SK-N-SH (cell line): ENCODE data around the gene SEMA4D. TPM values are rescaled to one million over a fixed set of nuclear protein-coding genes. Genes with fewer than 3 reads are reported as not detected.

Experiments used
- CTCF ChIA-PET: fragments of 300-600, 350-600 bp; formaldehyde crosslinking; extraction: SDS; loops from one replicate; lab custom pipeline; 2021; lab: Yijun Ruan, JAX
- POLR2A ChIA-PET: fragments of 350-600 bp; sonication (Branson Sonifier 250); formaldehyde crosslinking; extraction: SDS; loops from one replicate; lab custom pipeline; 2020; ENCODE audit warnings: antibody characterized with exemption, inconsistent platforms; lab: Yijun Ruan, JAX
- DNase-seq: peaks from one replicate; pipeline ENCODE4 v3.0.0; 2012
- H2AFZ ChIP-seq: fragments of 200-600 bp; sonication (generic); 2 replicates; pipeline ENCODE4 v1.8.1; 2016; ENCODE audit warnings: antibody characterized with exemption, mild to moderate bottlenecking, low read depth
- H3F3A ChIP-seq: fragments of 200-600 bp; sonication (generic); replicated peaks from 2 replicates; pipeline ENCODE3; 2016; ENCODE audit warnings: antibody characterized with exemption, mild to moderate bottlenecking; ENCODE audit not compliant: insufficient read depth
- H3K27ac ChIP-seq, 2 experiments: fragments of 200-500 bp in 1 of 2; fragments of 200-600 bp in 1 of 2; sonication (Bioruptor generic) in 1 of 2; sonication (generic), shearing (Covaris generic) in 1 of 2; 2 replicates each; pipeline versions ENCODE4 v1.5.1 to v1.6.1; 2014 to 2016; ENCODE audit warnings: low read depth in 2 of 2, inconsistent platforms in 1 of 2, low read length in 1 of 2, mild to moderate bottlenecking in 1 of 2, mixed read lengths in 1 of 2
- H3K27me3 ChIP-seq: fragments of 200-600 bp; sonication (generic), shearing (Covaris generic); 2 replicates; pipeline ENCODE4 v1.6.1; 2016; ENCODE audit warnings: mixed run types; ENCODE audit not compliant: insufficient read depth
- H3K36me3 ChIP-seq, 2 experiments: fragments of 200-500 bp in 1 of 2; fragments of 200-600 bp in 1 of 2; sonication (Bioruptor generic) in 1 of 2; sonication (generic) in 1 of 2; replicated peaks in 1 of 2; 2 replicates each; pipeline versions ENCODE3 to v1.5.1; 2014 to 2016; ENCODE audit warnings: low read length in 1 of 2, mild to moderate bottlenecking in 1 of 2; ENCODE audit not compliant: insufficient read depth in 2 of 2, control insufficient read depth in 1 of 2
- H3K4me1 ChIP-seq, 2 experiments: fragments of 200-500 bp in 1 of 2; fragments of 200-600 bp in 1 of 2; sonication (Bioruptor generic) in 1 of 2; sonication (generic), shearing (Covaris generic) in 1 of 2; 2 replicates each; pipeline versions ENCODE4 v1.5.1 to v1.6.1; 2014 to 2016; ENCODE audit warnings: low read depth in 1 of 2, low read length in 1 of 2, mixed run types in 1 of 2; ENCODE audit not compliant: insufficient read depth in 2 of 2, control insufficient read depth in 1 of 2
- H3K4me2 ChIP-seq: fragments of 200-600 bp; sonication (generic), shearing (Covaris generic); 2 replicates; pipeline ENCODE4 v1.6.1; 2017; ENCODE audit warnings: mixed run types
- H3K4me3 ChIP-seq, 2 experiments: fragments of 200-500 bp in 1 of 2; fragments of 200-600 bp in 1 of 2; sonication (Bioruptor generic) in 1 of 2; sonication (generic), shearing (Covaris generic) in 1 of 2; 2 replicates each; pipeline versions ENCODE4 v1.5.1 to v1.8.1; 2014 to 2016; ENCODE audit warnings: low read depth in 2 of 2, inconsistent platforms in 1 of 2, low read length in 1 of 2, mild to moderate bottlenecking in 1 of 2, mixed read lengths in 1 of 2, moderate library complexity in 1 of 2
- H3K79me2 ChIP-seq: fragments of 200-600 bp; sonication (generic); 2 replicates; pipeline ENCODE4 v1.8.1; 2017; ENCODE audit warnings: mild to moderate bottlenecking; ENCODE audit not compliant: insufficient read depth
- H3K9ac ChIP-seq: fragments of 200-600 bp; sonication (generic); 2 replicates; pipeline ENCODE4 v1.6.1; 2017; ENCODE audit warnings: mixed run types
- H3K9me2 ChIP-seq: fragments of 200-600 bp; sonication (generic); 2 replicates; pipeline ENCODE4 v1.6.1; 2017; ENCODE audit warnings: mixed run types
- H3K9me3 ChIP-seq: fragments of 200-600 bp; sonication (generic); 2 replicates; pipeline ENCODE4 v1.6.1; 2017; ENCODE audit warnings: mixed run types, mild to moderate bottlenecking, moderate library complexity
- H4K20me1 ChIP-seq: fragments of 200-600 bp; sonication (generic); 2 replicates; pipeline ENCODE4 v1.6.1; 2017; ENCODE audit warnings: mild to moderate bottlenecking, mixed run types; ENCODE audit not compliant: insufficient read depth
- FOXM1 ChIP-seq: IDR thresholded peaks from 2 replicates; pipeline ENCODE4 v1.4.0; 2012; ENCODE audit warnings: low read depth, mild to moderate bottlenecking
- IRF3 ChIP-seq: fragments of 150-350 bp; IDR thresholded peaks from 2 replicates; pipeline ENCODE4 v1.6.1; 2016; ENCODE audit warnings: mild to moderate bottlenecking, low read depth, low read length
- JUND ChIP-seq: IDR thresholded peaks from 2 replicates; pipeline ENCODE4 v1.4.0; 2012
- NFIC ChIP-seq: IDR thresholded peaks from 2 replicates; pipeline ENCODE4 v1.4.0; 2012; ENCODE audit warnings: borderline replicate concordance
- RAD21 ChIP-seq: IDR thresholded peaks from 2 replicates; pipeline ENCODE4 v1.6.1; 2012; ENCODE audit warnings: mild to moderate bottlenecking, low read length
- SIN3A ChIP-seq: IDR thresholded peaks from 2 replicates; pipeline ENCODE4 v1.6.1; 2012; ENCODE audit warnings: low read depth, mild to moderate bottlenecking, low read length, moderate library complexity, borderline replicate concordance
- TCF12 ChIP-seq: IDR thresholded peaks from 2 replicates; pipeline ENCODE4 v1.4.0; 2012
- WGBS: methylation state at CpG from one replicate; pipeline ENCODE4 v1.1.6; 2017; ENCODE audit warnings: low lambda C conversion rate; 5-methylcytosine and 5-hydroxymethylcytosine counted together
- polyA plus RNA-seq, 3 experiments: library from polyadenylated mRNA; depleted of rRNA; stranded (reverse); fragments of >200 nt; gene quantifications; 2 replicates each; pipeline ENCODE4 v1.2.3, GENCODE V29; 2012
- TF ChIP-seq, protein P1 (sequence below): fragments of 150-350 bp; IDR thresholded peaks from 2 replicates; pipeline ENCODE4 v1.6.1; 2017; ENCODE audit warnings: antibody characterized with exemption, low read length, low read depth, borderline replicate concordance
- TF ChIP-seq, protein P2 (sequence below): IDR thresholded peaks from 2 replicates; pipeline ENCODE4 v1.4.0; 2012; ENCODE audit warnings: low read depth
- TF ChIP-seq, protein P3 (sequence below): fragments of 200-600 bp; sonication (generic); IDR thresholded peaks from 2 replicates; pipeline ENCODE4 v1.6.1; 2017; ENCODE audit warnings: antibody characterized with exemption, mild to moderate bottlenecking, moderate library complexity

Gene SEMA4D
- polyA plus RNA-seq, 1 of the 3 experiments (the other 2 are of a cell fraction), result 4.8 TPM

- TF ChIP-seq TCF12 (no peak), JUND (no peak), SIN3A (no peak), NFIC (no peak), IRF3 (no peak)
- TF ChIP-seq, protein P1, sequence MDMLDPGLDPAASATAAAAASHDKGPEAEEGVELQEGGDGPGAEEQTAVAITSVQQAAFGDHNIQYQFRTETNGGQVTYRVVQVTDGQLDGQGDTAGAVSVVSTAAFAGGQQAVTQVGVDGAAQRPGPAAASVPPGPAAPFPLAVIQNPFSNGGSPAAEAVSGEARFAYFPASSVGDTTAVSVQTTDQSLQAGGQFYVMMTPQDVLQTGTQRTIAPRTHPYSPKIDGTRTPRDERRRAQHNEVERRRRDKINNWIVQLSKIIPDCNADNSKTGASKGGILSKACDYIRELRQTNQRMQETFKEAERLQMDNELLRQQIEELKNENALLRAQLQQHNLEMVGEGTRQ, result no peak
Observed at GRCh38 chr9:89425921-89426383, 72.0 kb downstream of the SEMA4D start (continued).

- Histone ChIP-seq H3K4me3 (no peak overlapping the region), H3K79me2 (no peaks in the 10 kb centered on the region), H3K27me3 (no peaks in the 10 kb centered on the region), H3K27ac (no peak overlapping the region; a peak in 1 of 4 replicates), H4K20me1 (no peaks in the 10 kb centered on the region), H3F3A (peaks cover 16% of the 10 kb centered on the region), H3K9me3 (no peaks in the 10 kb centered on the region), H3K9me2 (no peaks in the 10 kb centered on the region), H2AFZ (no peak overlapping the region), H3K4me2 (no peak overlapping the region), H3K36me3 (no peaks in the 10 kb centered on the region), H3K4me1 (peaks cover 7 to 15% of the 10 kb centered on the region in 2 experiments; a peak in 3 of 4 replicates), H3K9ac (no peak overlapping the region)
- CTCF ChIA-PET, result interaction anchor here (0.6 kb wide), 1 partner anchor 10 kb away, joined by 3 read pairs; no protein-coding TSS in a partner anchor
- TF ChIP-seq, protein P2, sequence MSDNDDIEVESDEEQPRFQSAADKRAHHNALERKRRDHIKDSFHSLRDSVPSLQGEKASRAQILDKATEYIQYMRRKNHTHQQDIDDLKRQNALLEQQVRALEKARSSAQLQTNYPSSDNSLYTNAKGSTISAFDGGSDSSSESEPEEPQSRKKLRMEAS, result 0 out of 2 replicates have a peak, but pooled peaks have one; percentile 44
- no peak for TF ChIP-seq RAD21
- TF ChIP-seq, protein P3, sequence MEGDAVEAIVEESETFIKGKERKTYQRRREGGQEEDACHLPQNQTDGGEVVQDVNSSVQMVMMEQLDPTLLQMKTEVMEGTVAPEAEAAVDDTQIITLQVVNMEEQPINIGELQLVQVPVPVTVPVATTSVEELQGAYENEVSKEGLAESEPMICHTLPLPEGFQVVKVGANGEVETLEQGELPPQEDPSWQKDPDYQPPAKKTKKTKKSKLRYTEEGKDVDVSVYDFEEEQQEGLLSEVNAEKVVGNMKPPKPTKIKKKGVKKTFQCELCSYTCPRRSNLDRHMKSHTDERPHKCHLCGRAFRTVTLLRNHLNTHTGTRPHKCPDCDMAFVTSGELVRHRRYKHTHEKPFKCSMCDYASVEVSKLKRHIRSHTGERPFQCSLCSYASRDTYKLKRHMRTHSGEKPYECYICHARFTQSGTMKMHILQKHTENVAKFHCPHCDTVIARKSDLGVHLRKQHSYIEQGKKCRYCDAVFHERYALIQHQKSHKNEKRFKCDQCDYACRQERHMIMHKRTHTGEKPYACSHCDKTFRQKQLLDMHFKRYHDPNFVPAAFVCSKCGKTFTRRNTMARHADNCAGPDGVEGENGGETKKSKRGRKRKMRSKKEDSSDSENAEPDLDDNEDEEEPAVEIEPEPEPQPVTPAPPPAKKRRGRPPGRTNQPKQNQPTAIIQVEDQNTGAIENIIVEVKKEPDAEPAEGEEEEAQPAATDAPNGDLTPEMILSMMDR, result no peak
- no peak for TF ChIP-seq FOXM1
- 55% methylated on average over 8 of the region's 9 CpGs for WGBS
- POLR2A ChIA-PET, result no interaction called here
- no peak for DNase-seq
Observed at GRCh38 chr9:89425024-89425805, 72.7 kb downstream of the SEMA4D start.
